ENCODE data around the gene MICALL2. TPM values are rescaled to one million over a fixed set of nuclear protein-coding genes. Genes with fewer than 3 reads are reported as not detected.
A peak's percentile ranks its signal among the peaks of the same experiment; 100 is the strongest.

The MICALL2 gene
- polyA plus RNA-seq, 12 donors: 3.9 to 11.7 (median 5.1) TPM; not detected in 1

GRCh38 chr7:1434891-1435670, 24.2 kb downstream of the MICALL2 start:
- DNase-seq: no peak

- DNase-seq: no peak
Observed at GRCh38 chr7:1434165-1434718, 25.0 kb downstream of the MICALL2 start.

DNA sequence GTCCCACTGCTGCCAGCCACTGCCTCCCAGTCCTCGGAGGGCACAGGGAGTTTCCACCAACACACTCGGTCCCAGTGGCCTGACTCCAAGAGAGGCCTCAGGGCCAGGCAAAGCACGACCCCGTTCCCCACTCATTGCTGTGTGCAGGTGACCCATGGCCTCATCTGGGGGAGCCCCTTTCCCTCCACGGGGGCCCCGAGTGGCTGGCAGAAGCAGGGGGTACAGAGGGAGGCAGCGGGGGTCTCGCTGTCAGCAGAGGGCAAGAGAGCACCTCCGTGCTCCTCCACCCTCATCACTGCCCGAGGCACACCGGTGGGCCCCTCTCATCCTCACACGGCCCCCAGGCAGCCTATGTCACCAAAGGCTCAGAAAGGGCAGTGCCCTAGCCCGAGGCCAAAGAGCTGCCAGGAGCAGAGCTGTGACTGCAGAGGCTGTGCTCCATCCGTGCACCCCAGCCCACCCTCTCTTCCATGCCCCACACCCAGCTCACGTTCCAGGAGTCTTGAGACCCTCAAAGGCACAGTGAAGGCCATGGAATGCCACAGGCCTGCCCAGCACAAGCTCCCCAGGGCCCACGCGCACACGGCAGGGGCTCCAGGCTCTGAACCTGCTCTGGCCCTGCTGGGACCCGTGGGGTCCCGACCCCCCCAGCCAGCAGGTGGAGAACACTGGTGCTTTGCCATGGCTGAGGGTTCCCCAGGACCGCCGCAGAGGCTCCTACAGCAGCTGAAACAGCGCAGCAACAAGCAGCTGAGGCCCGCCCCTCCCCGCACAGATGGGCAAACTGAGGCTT, 25.9 kb downstream of the MICALL2 start:
- DNase-seq: no peak

DNA sequence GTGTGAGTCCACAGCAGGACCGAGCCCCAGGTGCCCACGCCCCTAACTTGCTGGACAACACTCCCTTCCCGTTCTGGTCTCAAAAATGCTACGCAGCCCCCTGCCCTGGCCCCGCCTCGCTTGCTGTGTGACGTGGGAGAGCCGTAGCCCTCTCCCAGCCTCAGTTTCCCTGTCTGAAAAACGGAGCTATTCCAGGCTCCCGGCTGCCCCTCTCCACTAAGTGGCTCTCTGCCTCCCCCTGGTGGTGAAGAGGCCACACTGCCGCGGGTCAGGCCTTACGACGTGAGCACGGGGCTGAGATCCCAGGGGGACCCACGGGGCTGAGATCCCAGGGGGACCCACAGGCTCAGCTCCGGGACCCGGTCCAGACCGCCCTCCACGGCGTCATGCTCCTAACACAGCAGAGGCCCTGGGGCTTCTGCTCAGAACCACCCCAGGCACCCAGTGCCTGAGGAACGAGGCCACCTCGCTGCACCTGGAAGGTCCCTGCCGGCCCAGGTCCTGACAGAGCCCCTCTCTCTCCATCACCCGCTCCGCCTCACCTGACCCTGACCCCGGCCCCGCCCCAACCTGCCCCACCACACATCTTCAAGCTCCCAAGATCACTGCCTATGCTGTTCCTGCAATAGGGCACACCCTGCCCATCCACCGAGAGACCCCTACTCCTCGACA, 26.7 kb downstream of the MICALL2 start:
- DNase-seq: peak; percentile 61

GRCh38 chr7:1431634-1432380, 27.5 kb downstream of the MICALL2 start:
- no peak for DNase-seq

DNA sequence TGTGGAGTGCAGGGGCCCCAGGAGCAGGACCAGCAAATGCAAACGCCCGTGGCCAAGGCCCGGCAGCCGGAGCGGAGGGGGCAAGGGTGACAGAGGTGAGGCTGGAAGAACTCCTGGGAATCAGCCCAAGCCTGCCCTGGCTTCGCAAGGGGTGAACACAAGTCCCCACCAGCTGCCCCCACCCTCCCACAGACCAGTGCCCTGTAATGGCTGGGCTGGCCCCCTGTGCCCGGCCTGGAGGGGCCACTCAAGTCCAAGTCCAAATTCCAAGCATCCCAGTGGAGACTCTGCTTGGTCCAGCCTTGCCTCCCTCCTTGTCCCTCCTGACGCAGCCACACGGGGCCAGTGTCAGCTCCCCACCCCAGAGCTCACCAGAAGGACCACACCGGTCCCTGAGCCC, 28.0 kb downstream of the MICALL2 start:
- no peak for DNase-seq

- no peak for DNase-seq
Observed at GRCh38 chr7:1430056-1430845, 29.0 kb downstream of the MICALL2 start.

DNA sequence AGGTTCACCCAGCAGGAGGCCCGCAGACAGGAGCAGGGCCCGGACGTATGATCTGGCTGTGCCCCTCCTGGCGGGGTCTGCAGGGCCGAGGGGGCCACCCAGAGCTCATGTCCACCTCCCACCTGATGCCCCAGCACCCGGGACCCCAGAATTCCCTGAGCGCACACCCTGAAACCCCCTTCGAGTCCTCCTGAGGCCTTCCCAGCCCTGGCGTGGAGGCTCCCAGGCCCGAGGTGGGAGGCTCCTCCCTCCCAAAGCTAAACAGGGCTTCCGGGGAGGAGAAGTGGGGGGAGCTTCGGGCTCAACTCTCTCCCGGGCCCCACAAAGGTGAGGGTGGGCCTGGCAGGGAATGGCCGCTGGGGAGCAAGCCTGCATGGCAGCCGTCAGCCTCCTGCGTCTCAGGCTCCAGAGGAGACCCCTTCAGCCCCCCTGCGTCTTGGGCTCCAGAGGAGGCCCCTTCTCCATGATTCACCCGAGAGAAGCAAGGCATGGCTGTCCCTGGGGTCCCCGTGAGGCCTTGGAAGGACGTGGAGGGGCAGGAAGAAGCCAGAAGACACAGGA, 30.2 kb downstream of the MICALL2 start:
- DNase-seq: no peak

- no peak for DNase-seq
Observed at GRCh38 chr7:1427064-1427657, 32.1 kb downstream of the MICALL2 start.

- DNase-seq: no peak
Observed at GRCh38 chr7:1426474-1426873, 32.8 kb downstream of the MICALL2 start.

GRCh38 chr7:1425292-1426136, 33.8 kb downstream of the MICALL2 start:
- DNase-seq: no peak

- no peak for DNase-seq
Observed at GRCh38 chr7:1424041-1424440, 35.2 kb downstream of the MICALL2 start.

- DNase-seq: no peak
Observed at GRCh38 chr7:1423264-1423811, 35.9 kb downstream of the MICALL2 start.

DNA sequence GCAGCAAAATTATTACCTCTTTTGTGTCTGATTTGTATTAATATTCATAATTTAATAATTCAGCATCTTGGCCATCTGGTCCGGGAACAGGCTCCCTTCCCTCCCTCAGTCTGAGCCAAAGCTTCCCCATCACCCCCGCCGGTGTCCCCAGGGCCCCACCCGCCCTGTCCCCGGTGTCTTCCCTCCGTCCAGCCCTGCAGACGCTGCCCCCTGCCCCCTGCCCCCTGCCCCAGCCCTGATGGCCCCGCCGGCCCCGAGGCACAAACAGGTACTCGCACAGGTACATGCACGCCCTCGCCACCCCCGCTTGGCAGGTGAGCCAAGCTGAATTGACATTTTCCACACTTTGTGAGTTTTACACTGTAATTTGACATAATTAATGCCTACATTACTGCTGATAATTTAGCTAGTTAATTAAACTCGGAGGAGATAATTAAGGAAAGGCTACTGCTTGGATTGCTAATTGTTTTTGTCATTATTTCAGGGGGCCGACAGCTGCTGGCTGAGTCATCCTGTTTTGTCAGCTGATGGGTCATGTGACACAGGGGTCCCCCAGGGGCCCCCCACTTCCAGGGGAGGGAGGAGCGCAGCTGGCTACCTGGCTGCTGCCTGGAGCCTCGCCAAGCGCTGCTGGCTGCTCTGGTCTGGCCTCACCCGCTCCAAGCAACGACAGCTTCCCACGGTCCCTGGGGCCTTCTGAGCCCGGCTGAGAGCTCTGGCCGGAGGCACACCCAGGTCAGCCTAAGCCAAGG, 36.6 kb downstream of the MICALL2 start:
- DNase-seq: peak; percentile 27

DNA sequence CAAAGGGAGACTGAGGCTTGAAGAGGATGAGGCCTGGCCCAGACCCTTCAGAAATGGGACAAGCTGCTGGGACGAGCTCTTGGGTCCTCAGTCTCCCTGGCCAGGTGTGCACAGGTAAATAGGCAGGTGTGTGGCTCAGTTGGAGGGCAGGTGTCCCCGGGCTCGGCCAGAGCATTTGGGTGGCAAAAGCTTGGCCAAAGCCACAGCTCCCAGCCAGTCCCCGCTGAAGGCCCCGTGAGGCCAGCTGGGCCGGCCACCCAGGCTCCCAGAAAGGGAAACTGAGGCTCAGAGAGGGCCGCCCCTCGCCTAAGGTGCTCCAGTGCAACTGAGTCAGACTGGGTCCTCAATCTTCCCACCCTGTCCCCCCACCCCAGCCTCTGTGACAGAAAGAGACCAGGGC, 37.3 kb downstream of the MICALL2 start:
- no peak for DNase-seq

DNA sequence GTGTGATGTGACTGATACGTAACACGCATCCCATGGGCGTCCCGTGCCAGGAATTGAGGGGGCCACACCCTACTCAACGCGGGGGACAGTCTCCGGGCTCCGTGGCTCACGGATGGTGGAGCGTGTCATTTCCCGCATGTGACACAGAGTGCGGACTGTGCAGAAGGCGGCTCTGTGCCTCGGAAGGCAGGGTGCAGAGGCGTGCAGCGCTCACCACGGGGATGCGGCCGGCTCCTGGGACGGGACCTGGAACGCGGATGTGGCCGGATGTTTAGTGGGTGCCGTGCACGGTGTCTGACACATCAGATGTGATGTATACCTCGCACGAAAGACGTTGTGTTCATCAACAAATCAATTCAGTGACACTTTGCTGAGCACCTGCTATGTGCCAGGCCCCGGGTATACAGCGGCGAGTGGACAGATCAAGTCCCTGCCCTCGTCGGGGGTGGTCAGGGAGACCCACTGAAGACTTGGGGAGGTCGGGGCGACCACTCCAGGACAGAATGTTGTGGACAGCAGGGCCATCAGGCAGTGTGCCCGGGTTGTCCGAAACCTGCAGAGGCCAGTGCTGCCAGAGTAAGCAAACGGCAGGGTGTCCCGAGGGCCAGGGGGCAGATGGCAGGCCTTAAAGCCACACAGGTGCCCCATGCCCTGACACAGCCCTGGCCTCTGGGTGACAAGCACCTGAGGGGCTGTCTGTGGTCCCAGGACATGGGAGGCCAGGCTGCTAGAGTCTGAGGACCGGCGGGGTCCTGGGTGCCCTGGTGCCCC, 38.1 kb downstream of the MICALL2 start:
- no peak for DNase-seq

DNA sequence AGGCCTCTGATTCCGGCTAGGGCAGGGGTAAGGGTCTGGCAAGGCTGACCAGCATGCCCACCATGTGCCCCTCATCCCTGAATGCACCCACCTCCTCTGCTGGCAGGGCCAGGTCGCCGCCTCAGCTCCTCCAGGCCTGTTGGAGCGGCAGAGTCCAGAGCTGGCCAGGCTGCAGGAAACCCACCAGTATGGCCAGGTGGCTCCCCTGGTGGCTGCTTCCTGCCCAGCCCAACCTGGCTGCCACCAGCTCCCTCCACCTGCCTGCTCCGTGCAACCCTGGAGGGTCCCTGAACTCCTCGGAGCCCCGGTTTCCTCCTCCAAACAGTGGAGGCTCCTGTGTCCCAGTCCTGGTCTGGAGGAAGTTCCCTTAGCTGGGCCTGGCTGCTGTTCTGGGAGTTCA, 39.6 kb downstream of the MICALL2 start:
- no peak for DNase-seq
